ENCODE measurements around the gene DDO.

DNA sequence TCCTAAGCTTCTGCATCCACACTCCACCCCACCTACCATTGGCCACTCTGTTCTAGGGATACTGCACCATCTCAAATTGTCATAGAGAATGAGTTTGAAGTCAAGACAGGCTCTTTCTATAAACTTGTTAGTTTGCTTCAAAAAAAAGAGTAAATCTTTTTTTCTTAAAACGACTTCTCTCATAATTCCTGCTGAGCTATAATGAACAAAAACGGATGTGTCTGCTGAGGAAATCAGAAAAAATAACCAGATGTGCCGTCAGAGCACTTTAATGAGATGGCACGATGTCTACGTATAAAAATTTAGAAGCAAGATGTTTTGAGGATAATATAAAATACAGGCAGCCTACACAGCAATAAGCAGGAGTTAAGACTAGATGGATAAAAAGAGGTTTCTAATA lies 24.0 kb upstream of the DDO start:
- TF ChIP-seq, protein P1, sequence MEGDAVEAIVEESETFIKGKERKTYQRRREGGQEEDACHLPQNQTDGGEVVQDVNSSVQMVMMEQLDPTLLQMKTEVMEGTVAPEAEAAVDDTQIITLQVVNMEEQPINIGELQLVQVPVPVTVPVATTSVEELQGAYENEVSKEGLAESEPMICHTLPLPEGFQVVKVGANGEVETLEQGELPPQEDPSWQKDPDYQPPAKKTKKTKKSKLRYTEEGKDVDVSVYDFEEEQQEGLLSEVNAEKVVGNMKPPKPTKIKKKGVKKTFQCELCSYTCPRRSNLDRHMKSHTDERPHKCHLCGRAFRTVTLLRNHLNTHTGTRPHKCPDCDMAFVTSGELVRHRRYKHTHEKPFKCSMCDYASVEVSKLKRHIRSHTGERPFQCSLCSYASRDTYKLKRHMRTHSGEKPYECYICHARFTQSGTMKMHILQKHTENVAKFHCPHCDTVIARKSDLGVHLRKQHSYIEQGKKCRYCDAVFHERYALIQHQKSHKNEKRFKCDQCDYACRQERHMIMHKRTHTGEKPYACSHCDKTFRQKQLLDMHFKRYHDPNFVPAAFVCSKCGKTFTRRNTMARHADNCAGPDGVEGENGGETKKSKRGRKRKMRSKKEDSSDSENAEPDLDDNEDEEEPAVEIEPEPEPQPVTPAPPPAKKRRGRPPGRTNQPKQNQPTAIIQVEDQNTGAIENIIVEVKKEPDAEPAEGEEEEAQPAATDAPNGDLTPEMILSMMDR (IDR thresholded peaks at IDR 0.05): no peak
- TF ChIP-seq POLR2A (IDR thresholded peaks at IDR 0.05): no peak
